HG03558 (cell line): ENCODE results near the gene FKBP15.
"Not testable (repeated sequence)": the region's sequence is repeated elsewhere in the genome, so short reads cannot be mapped to it uniquely, and the experiment has no call there.

Experiments used
- ATAC-seq: cut with Tn5 transposase; IDR thresholded peaks from one replicate; pipeline ENCODE4 v1.9.1; 2021; ENCODE audit warnings: moderate number of reproducible peaks; ENCODE audit not compliant: unreplicated experiment; ENCODE audit errors: extremely low read depth

Gene FKBP15

DNA sequence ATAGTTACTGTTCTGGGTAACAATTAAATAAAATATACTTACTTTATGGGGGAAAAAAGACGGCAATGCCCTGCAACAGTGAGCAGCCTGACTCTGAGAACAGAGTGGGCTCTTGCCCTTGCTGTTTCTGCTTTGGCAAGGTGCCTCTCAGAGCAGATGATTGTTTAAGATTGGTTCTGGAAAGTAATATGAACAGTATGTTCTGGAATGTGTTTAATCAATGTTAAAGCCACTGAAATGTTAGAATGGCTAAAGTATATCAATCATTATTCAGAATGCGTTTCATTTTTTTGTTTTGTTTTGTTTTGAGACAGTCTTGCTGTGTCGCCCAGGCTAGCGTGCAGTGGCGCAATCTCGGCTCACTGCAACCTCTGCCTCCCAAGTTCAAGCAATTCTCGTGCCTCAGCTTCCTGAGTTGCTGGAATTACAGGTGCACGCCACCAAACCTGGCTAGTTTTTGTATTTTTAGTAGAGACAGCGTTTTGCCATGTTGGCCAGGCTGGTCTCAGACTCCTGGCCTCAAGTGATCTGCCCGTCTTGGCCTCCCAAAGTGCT, 14.7 kb upstream of the FKBP15 start:
- ATAC-seq = not testable (repeated sequence)

DNA sequence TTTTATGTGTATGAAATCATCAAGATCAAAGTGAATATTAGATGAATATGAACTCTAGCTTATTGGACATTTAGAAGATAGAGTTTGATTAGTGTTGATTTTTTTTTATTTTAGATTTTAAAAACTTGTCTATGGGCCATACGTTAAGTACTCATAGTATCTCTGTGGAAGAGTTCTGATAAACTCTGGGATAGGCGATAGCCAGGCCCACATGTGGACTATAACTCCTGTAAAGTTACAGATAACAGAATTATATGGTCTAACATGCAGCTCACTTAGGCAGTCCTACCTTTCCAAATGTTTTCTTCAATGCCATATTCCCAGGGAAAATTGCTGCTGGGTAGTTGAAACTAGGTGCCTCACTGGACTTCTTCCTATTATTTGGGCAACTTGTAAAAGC, 10.6 kb upstream of the FKBP15 start:
- ATAC-seq = no peak

- no peak for ATAC-seq
Measured at GRCh38 chr9:113228130-113228665, 7.1 kb upstream of the FKBP15 start.

DNA sequence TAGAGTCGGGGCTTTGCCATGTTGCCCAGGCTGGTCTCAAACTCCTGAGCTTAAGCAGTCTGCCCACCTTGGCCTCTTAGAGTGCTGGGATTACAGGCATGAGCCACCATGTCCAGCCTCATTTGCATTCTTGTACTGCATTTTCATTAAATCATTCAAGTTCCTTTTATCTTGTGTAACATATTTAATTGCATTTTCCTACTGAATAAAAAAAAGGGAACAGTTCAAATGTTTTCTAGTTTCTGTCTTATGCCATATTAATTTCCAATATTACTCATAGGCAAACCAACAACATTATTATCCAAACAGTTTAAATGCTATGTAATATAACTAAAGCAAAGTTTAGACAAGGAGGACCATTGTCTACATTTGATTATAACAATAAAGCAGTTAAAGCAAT, 6.4 kb upstream of the FKBP15 start:
- no peak for ATAC-seq

GRCh38 chr9:113223963-113224362, 2.9 kb upstream of the FKBP15 start:
- ATAC-seq = no peak

DNA sequence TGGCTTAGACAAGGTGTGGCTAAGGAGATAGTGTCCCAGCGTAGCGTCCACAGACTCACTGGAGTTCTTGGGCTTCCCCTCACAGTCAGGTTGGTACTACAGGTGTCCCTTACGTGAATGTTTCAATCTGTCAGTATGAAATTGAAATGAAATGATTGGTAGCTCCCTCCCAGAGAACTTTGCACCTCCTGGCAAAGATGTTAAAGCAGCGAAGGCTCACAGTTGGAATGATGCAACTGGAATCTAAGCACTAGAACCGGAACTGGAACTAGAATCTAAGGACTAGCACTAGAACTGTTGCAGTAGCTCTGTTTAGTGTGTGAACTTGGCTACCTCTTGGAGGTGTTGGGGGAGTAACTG, 1.4 kb upstream of the FKBP15 start:
- ATAC-seq = no peak

- ATAC-seq = no peak
Measured at GRCh38 chr9:113221800-113222481, 864 bp upstream of the FKBP15 start.

DNA sequence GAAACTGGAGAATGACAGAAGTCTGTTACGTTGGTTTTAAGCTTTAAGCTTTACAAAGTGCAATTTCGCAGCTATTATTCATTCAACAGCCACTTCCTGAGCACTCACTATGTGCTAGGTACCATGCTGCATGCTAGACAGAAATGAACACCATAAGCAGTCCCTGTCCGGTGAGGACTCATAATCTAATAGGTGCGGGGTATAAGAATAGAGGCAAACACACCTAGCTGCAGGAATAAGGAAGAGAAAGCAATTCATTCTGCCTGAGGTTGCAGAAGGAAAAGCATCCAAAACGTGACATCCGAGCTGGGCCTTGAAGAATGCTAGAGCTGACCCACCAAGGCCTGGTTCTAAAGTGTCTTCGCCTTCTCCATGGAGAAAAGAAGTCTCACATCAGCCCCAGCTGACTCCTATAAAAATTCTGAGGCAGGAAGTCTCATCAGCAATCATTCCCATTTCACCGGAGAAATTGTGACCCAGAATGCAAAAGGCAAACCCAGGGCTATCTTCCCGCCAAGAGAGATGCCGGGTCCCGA, 542 bp downstream of the FKBP15 start:
- ATAC-seq = no peak

- peak; percentile 40 for ATAC-seq
Measured at GRCh38 chr9:113219969-113220368, 1.1 kb downstream of the FKBP15 start.

DNA sequence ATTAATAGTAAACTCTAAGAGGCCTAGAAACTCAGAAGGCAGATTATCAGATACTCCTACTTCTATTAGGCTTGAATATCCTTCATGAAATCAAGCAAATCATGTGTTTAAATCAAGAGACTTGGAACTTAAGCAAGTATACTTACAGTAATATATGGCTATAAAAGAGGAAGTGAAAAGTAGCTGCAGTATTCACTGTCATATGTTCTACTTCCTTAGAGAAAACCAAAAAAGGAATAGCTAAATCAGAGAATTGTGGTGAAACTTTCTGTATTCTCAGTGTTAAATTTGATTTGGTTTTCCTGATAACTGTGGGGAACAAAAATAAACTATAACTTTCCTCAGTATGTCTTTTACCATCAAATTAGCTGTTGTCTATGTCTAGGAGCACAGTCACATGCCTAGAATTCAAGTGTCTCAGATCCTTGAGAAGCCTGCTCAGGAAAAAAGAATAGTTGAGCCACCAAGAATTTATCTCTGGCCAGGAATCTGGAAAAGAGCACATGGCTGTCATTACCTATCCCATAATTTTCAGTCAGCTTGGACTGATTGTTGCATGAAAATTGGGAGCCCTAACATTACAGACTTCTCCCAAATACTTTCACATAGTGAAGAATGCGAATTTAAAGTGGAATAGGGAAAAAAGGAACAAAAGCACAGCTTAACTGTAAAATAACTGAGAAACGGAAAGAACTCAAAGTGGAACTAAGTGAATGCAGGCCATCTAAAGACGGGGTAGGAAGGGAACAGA, 1.7 kb downstream of the FKBP15 start:
- peak; percentile 36 for ATAC-seq

DNA sequence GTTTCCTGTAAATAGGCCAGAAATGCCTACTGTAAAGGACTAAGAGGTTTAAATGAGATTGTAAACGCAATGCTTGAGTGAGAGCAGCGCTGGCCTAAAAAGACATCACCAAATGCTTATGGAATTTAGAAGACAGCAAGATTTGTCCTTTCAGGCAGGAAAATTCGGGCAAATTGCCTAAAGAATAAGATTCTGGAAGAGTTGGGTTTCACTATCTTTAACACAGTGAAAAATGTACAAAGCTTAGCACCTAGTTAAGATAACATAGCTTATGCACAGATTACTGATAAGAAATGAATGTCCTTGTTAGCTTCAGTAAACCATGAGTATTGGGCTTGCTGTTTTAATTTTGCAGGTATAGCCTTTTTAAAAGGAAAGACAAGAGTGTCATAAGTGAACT, 4.7 kb downstream of the FKBP15 start:
- ATAC-seq = no peak

DNA sequence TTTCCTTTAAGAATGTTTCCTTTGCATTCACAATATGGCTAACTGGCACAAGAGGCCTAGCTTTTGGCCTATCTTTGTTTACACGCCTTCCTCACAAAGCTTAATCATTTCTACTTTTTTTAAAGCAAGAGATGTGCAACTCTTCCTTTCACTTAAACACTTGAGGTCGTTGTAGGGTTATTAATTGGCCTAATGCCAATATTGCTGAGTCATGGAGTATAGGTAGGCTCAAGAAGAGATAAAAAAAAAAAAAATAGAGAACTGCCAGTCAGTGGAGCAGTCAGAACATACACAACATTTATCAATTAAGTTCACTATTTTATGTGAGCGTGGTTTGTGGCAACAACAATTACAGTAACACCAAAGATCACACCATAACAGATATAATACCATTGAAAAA, 5.9 kb downstream of the FKBP15 start:
- no peak for ATAC-seq

DNA sequence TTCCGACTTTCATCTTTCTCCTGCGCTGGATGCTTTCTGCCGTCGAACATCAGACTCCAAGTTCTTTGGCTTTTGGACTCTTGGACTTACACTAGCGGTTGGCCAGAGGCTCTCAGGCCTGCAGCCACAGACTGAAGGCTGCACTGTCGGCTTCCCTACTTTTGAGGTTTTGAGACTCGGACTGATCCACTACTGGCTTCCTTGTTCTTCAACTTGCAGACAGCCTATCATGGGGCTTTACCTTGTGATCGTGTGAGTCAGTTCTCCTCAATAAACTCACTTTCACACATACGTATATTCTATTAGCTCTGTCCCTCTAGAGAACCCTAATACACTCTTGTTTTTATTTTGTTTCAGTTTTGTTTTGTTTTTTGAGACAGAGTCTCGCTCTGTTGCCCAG, 10.3 kb downstream of the FKBP15 start:
- no peak for ATAC-seq

- no peak for ATAC-seq
Measured at GRCh38 chr9:113205861-113206260, 15.2 kb downstream of the FKBP15 start.

- ATAC-seq = no peak
Measured at GRCh38 chr9:113205432-113205831, 15.6 kb downstream of the FKBP15 start.

- no peak for ATAC-seq
Measured at GRCh38 chr9:113199683-113200329, 21.3 kb downstream of the FKBP15 start.

GRCh38 chr9:113192455-113192854, 28.6 kb downstream of the FKBP15 start:
- ATAC-seq = no peak

GRCh38 chr9:113187929-113188595, 33.0 kb downstream of the FKBP15 start:
- no peak for ATAC-seq

DNA sequence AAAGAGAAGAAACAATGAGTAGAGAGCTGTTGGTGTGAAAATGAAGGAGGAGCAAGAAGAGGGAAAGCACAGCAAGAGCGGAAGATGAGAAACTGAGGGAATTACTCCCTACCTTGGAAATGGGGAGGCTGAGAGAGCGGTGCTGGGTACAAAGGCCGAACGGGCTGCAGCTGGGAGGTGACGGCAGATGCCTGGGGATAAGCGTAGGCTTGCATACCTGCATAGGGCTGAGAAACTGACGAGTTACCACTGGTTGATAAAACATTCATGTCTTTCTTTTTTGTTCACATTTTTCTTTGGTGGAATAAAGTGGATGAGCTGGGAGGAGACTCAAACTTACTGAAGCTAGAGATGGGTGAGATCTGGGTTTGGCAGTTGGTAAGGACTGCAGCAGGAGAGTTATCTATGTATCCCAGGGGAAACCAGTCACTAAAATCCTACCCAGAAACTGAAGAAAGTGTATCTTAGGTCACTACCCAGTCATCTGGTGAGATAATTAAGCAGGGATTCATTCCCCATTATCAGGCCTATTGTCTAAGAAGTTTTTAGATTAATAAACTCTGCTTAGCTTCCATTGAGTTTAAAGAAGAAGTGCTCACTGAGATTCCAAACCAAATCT, 34.8 kb downstream of the FKBP15 start:
- ATAC-seq = no peak

DNA sequence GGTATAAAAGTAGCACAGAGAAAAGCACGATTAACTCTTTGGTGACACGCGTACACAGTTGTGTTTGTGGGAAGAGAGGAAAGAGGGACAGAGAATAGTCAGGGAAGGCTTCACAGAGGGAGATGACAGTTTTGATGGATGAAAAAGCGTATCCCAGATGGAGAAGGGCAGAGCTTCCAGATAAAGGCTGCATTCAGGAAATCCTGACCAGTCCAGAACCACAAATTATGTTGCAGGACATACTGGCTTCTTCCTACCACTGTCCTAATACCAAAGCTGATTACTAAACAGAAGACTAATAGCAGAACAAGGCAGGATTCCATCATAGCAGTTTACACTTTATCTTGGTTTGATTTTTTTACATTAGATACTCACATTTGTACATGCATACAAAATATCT, 35.8 kb downstream of the FKBP15 start:
- no peak for ATAC-seq
